Caco-2 (cell line): ENCODE results near the gene IQGAP2. TPM values are rescaled to one million over a fixed set of nuclear protein-coding genes. Genes with fewer than 3 reads are reported as not detected.

Source experiments
- BruUV-seq: library from RNA; stranded (reverse); fragments of 400-500 nt; replicated peaks from 2 replicates; lab custom pipeline; 2021; lab: Mats Ljungman, UMichigan
- CTCF ChIA-PET: fragments of 300-600 bp; sonication (Branson Sonifier 250); formaldehyde crosslinking; loops from one replicate; lab custom pipeline; 2022; ENCODE audit warnings: antibody characterized with exemption; lab: Charles Lee
- POLR2A ChIA-PET: fragments of 300-600 bp; sonication (Branson Sonifier 250); formaldehyde crosslinking; loops from one replicate; lab custom pipeline; 2022; ENCODE audit warnings: antibody characterized with exemption; lab: Charles Lee
- DNase-seq, 2 experiments: peaks; one replicate each; pipeline versions ENCODE4 v3.0.0 to v3.0.0-alpha.2; 2020 to 2022
- H3K27me3 ChIP-seq: replicated peaks from 2 replicates; pipeline ENCODE4 v1.6.0; 2011; ENCODE audit warnings: low read length; ENCODE audit not compliant: control insufficient read depth, insufficient read depth
- H3K36me3 ChIP-seq: 2 replicates; pipeline ENCODE4 v1.5.1; 2011; ENCODE audit warnings: low read length; ENCODE audit not compliant: control insufficient read depth, insufficient read depth
- H3K4me1 ChIP-seq: fragments of 250-450 bp; sonication (Bioruptor Pico); 2 replicates; pipeline ENCODE4 v1.5.1; 2020; ENCODE audit warnings: mild to moderate bottlenecking
- H3K4me3 ChIP-seq: 2 replicates; pipeline ENCODE4 v1.5.1; 2011; ENCODE audit warnings: low read depth, mild to moderate bottlenecking, control low read depth, low read length
- H3K9me3 ChIP-seq: fragments of 250-450 bp; sonication (Bioruptor Pico); 2 replicates; pipeline ENCODE4 v1.5.1; 2020; ENCODE audit warnings: mild to moderate bottlenecking, moderate library complexity
- H3K27ac Mint-ChIP-seq: one replicate; pipeline ENCODE4 v1.8.0; 2022; ENCODE audit warnings: mixed read lengths; ENCODE audit not compliant: unreplicated experiment
- H3K27me3 Mint-ChIP-seq: one replicate; pipeline ENCODE4 v1.8.0; 2022; ENCODE audit warnings: mixed read lengths; ENCODE audit not compliant: insufficient read depth, unreplicated experiment
- H3K36me3 Mint-ChIP-seq: one replicate; pipeline ENCODE4 v1.8.0; 2022; ENCODE audit warnings: mild to moderate bottlenecking, mixed read lengths; ENCODE audit not compliant: insufficient read depth, unreplicated experiment
- H3K4me1 Mint-ChIP-seq: one replicate; pipeline ENCODE4 v1.8.0; 2022; ENCODE audit warnings: low read depth, mixed read lengths; ENCODE audit not compliant: unreplicated experiment
- H3K4me3 Mint-ChIP-seq: one replicate; pipeline ENCODE4 v1.8.0; 2022; ENCODE audit warnings: mild to moderate bottlenecking, moderate library complexity, mixed read lengths; ENCODE audit not compliant: unreplicated experiment
- H3K9me3 Mint-ChIP-seq: one replicate; pipeline ENCODE4 v1.8.0; 2022; ENCODE audit warnings: mixed read lengths; ENCODE audit not compliant: unreplicated experiment
- intact Hi-C: fragments of 100-400 bp; cut with micrococcal nuclease; formaldehyde crosslinking; loops from one replicate; pipeline ENCODE4 v1.10.0; 2022; ENCODE audit not compliant: unreplicated experiment
- total RNA-seq: library from RNA; stranded (reverse); gene quantifications from 2 replicates; pipeline ENCODE4 v1.2.3, GENCODE V29; 2022
- TF ChIP-seq, protein P1 (sequence below), 2 experiments: fragments of 200-600 bp in 1 of 2; IDR thresholded peaks; 1 replicate in 1 of 2; 2 replicates in 1 of 2; pipeline versions ENCODE4 v1.5.1 to v1.8.0; 2011 to 2022; ENCODE audit warnings: antibody characterized with exemption in 1 of 2, control low read depth in 1 of 2, inconsistent platforms in 1 of 2, low read depth in 1 of 2, low read length in 1 of 2, mild to moderate bottlenecking in 1 of 2, moderate library complexity in 1 of 2; ENCODE audit not compliant: insufficient read depth in 1 of 2, severe bottlenecking in 1 of 2, unreplicated experiment in 1 of 2

IQGAP2 gene
- total RNA-seq, 1 experiment from 2014 or later = 89.4 TPM

DNA sequence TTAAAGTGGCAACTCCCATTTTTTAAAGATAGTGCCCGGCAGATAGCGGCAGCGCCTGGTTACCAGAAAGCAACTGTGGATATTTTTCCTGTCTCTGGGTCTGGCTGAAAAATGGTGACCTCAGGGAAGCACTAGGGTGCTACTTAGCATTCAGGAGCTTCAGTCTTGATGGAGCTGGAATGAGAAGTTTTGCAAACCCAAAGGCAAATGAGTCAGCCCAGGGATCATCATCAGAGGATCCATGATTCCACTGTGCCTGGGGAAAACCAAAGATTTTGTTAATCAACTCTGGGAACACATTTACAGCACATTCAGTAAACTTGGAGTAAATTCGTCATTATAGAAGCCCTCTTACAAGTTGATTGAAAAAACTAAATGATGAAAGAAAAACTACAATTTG, 339.5 kb downstream of the IQGAP2 start:
- no peaks in the 10 kb centered on the region; the same call in 1 of the 2 replicates for H3K36me3 ChIP-seq
- no peaks in the 10 kb centered on the region for H3K27me3 Mint-ChIP-seq
- intact Hi-C loops = no loop called here
- peaks cover 15% of the 10 kb centered on the region for H3K4me1 ChIP-seq
- no peaks in the 10 kb centered on the region for H3K9me3 ChIP-seq
- no peak overlapping the region for H3K27ac Mint-ChIP-seq
- no peaks in the 10 kb centered on the region for H3K36me3 Mint-ChIP-seq
- H3K9me3 Mint-ChIP-seq = no peaks in the 10 kb centered on the region
- H3K4me3 Mint-ChIP-seq = no peak overlapping the region
- no TSS peak for BruUV-seq
- H3K4me1 Mint-ChIP-seq = no peaks in the 10 kb centered on the region
- DNase-seq = no peak
- no peaks in the 10 kb centered on the region for H3K27me3 ChIP-seq
- POLR2A ChIA-PET = no interaction called here
- no peak overlapping the region for H3K4me3 ChIP-seq
- CTCF ChIA-PET = interaction anchor here (0.7 kb wide), 1 partner anchor 261 kb away, joined by 3 read pairs; no protein-coding TSS in a partner anchor
- TF ChIP-seq, protein P1, sequence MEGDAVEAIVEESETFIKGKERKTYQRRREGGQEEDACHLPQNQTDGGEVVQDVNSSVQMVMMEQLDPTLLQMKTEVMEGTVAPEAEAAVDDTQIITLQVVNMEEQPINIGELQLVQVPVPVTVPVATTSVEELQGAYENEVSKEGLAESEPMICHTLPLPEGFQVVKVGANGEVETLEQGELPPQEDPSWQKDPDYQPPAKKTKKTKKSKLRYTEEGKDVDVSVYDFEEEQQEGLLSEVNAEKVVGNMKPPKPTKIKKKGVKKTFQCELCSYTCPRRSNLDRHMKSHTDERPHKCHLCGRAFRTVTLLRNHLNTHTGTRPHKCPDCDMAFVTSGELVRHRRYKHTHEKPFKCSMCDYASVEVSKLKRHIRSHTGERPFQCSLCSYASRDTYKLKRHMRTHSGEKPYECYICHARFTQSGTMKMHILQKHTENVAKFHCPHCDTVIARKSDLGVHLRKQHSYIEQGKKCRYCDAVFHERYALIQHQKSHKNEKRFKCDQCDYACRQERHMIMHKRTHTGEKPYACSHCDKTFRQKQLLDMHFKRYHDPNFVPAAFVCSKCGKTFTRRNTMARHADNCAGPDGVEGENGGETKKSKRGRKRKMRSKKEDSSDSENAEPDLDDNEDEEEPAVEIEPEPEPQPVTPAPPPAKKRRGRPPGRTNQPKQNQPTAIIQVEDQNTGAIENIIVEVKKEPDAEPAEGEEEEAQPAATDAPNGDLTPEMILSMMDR (IDR thresholded peaks at IDR 0.05; ENCODE audit: insufficient read depth in 1 of 2, low read depth in 1 of 2, low read length in 1 of 2, severe bottlenecking in 1 of 2, unreplicated experiment in 1 of 2) = no peak

DNA sequence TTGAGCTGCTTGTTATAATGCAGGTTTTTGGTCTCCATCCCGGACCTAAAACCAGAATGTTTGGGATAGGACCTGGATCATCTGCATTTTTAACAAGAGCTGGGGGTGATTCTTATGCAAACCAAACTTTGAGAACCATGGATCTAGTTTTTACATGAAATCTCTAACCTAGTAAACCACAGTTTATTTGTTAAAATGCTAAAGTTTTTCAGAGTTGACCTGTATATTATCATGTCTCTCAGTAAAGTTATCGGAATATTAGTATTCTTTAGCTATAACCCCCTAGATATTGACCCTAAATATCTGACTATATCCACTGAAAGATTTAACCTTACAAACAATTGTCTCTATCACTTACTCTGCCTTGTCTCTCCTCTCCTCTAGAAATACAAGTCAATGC, 341.5 kb downstream of the IQGAP2 start:
- no peak overlapping the region for H3K27ac Mint-ChIP-seq
- H3K9me3 ChIP-seq = no peaks in the 10 kb centered on the region
- H3K27me3 Mint-ChIP-seq = no peaks in the 10 kb centered on the region
- no peaks in the 10 kb centered on the region for H3K9me3 Mint-ChIP-seq
- no TSS peak for BruUV-seq
- CTCF ChIA-PET = no interaction called here
- H3K4me1 Mint-ChIP-seq = no peaks in the 10 kb centered on the region
- no peak overlapping the region for H3K4me3 Mint-ChIP-seq
- H3K27me3 ChIP-seq = no peaks in the 10 kb centered on the region
- POLR2A ChIA-PET = no interaction called here
- intact Hi-C loops = no loop called here
- no peaks in the 10 kb centered on the region for H3K36me3 ChIP-seq
- H3K4me3 ChIP-seq = no peak overlapping the region
- peaks cover 5% of the 10 kb centered on the region for H3K4me1 ChIP-seq
- no peaks in the 10 kb centered on the region for H3K36me3 Mint-ChIP-seq
- DNase-seq = no peak
- TF ChIP-seq, protein P1 (IDR thresholded peaks at IDR 0.05; ENCODE audit: insufficient read depth in 1 of 2, low read depth in 1 of 2, low read length in 1 of 2, severe bottlenecking in 1 of 2, unreplicated experiment in 1 of 2) = no peak

DNA sequence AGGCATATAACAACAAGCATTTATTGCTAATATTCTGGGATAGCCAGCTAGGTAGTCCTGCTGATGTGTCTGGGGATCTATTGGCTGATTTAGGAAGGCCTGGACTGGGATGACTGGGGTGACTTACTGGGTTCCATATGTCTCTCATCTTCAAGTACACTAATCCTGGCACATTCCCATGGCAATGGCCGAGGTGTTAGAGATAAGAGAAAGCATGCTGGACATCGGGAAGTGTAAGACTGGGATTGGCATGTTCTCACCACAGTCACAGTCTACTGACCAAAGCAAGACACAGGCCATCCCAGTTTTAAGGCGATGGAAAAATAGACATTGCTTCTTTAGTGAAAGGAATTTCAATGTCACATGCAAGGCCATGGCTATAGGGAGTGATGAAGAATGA, 342.6 kb downstream of the IQGAP2 start:
- H3K9me3 Mint-ChIP-seq = no peaks in the 10 kb centered on the region
- BruUV-seq = no TSS peak
- POLR2A ChIA-PET = no interaction called here
- no peaks in the 10 kb centered on the region for H3K36me3 Mint-ChIP-seq
- DNase-seq = no peak
- no peak overlapping the region for H3K4me3 Mint-ChIP-seq
- peaks cover 4% of the 10 kb centered on the region; the same call in 1 of the 2 replicates for H3K4me1 ChIP-seq
- H3K9me3 ChIP-seq = no peaks in the 10 kb centered on the region
- intact Hi-C loops = no loop called here
- H3K27me3 ChIP-seq = no peaks in the 10 kb centered on the region
- no peak overlapping the region for H3K27ac Mint-ChIP-seq
- H3K27me3 Mint-ChIP-seq = no peaks in the 10 kb centered on the region
- CTCF ChIA-PET = interaction anchor here (0.7 kb wide), 1 partner anchor 145 kb away, joined by 3 read pairs; no protein-coding TSS in a partner anchor
- no peaks in the 10 kb centered on the region for H3K4me1 Mint-ChIP-seq
- TF ChIP-seq, protein P1 (IDR thresholded peaks at IDR 0.05; ENCODE audit: insufficient read depth in 1 of 2, low read depth in 1 of 2, low read length in 1 of 2, severe bottlenecking in 1 of 2, unreplicated experiment in 1 of 2) = no peak
- no peak overlapping the region for H3K4me3 ChIP-seq
- H3K36me3 ChIP-seq = no peaks in the 10 kb centered on the region
